Astrocyte (in vitro differentiated cells and primary cell): ENCODE data around the gene REEP6. TPM values are rescaled to one million over a fixed set of nuclear protein-coding genes. Genes with fewer than 3 reads are reported as not detected.
A peak's percentile ranks its signal among the peaks of the same experiment; 100 is the strongest.

Experiments used
- DNase-seq: peaks from one replicate; pipeline ENCODE4 v3.0.0-alpha.2; 2010; ENCODE audit warnings: low read depth
- FAIRE-seq: peaks from 2 replicates; lab custom pipeline; 2011; peaks lifted over from hg19 to GRCh38; lab: Jason Lieb, UNC
- H2AFZ ChIP-seq: 2 replicates; pipeline ENCODE4 v1.6.0; 2012; ENCODE audit warnings: low read depth, low read length, inconsistent platforms
- H3K27ac ChIP-seq: 2 replicates; pipeline ENCODE4 v1.5.1; 2011; ENCODE audit warnings: low read depth, low read length, inconsistent platforms
- H3K27me3 ChIP-seq: 2 replicates; pipeline ENCODE4 v1.6.0; 2011; ENCODE audit warnings: low read length, inconsistent platforms; ENCODE audit not compliant: insufficient read depth
- H3K36me3 ChIP-seq: 2 replicates; pipeline ENCODE4 v1.5.1; 2011; ENCODE audit warnings: low read length, inconsistent platforms; ENCODE audit not compliant: insufficient read depth
- H3K4me1 ChIP-seq: 2 replicates; pipeline ENCODE4 v1.5.1; 2011; ENCODE audit warnings: low read length, inconsistent platforms; ENCODE audit not compliant: insufficient read depth
- H3K4me2 ChIP-seq: 2 replicates; pipeline ENCODE4 v1.6.0; 2012; ENCODE audit warnings: low read length, inconsistent platforms
- H3K4me3 ChIP-seq: 2 replicates; pipeline ENCODE4 v1.5.1; 2011; ENCODE audit warnings: low read depth, mild to moderate bottlenecking, low read length, inconsistent platforms; ENCODE audit not compliant: insufficient read depth
- H3K79me2 ChIP-seq: 2 replicates; pipeline ENCODE4 v1.6.0; 2012; ENCODE audit warnings: mild to moderate bottlenecking, low read length, inconsistent platforms; ENCODE audit not compliant: insufficient read depth
- H3K9ac ChIP-seq: 2 replicates; pipeline ENCODE4 v1.6.0; 2012; ENCODE audit warnings: mild to moderate bottlenecking, low read length, inconsistent platforms
- H3K9me3 ChIP-seq: 2 replicates; pipeline ENCODE4 v1.5.1; 2012; ENCODE audit warnings: low read depth, mild to moderate bottlenecking, low read length, inconsistent platforms; ENCODE audit not compliant: insufficient read depth
- H4K20me1 ChIP-seq: 2 replicates; pipeline ENCODE4 v1.6.0; 2012; ENCODE audit warnings: low read length, inconsistent platforms; ENCODE audit not compliant: insufficient read depth
- H3K27ac Mint-ChIP-seq: one replicate; pipeline ENCODE4 v1.8.0; 2021; ENCODE audit warnings: mild to moderate bottlenecking, mixed read lengths; ENCODE audit not compliant: unreplicated experiment
- H3K27me3 Mint-ChIP-seq: one replicate; pipeline ENCODE4 v1.8.0; 2021; ENCODE audit warnings: low read depth, mixed read lengths; ENCODE audit not compliant: unreplicated experiment
- H3K36me3 Mint-ChIP-seq: one replicate; pipeline ENCODE4 v1.8.0; 2021; ENCODE audit warnings: low read depth, mixed read lengths; ENCODE audit not compliant: unreplicated experiment
- H3K4me1 Mint-ChIP-seq: one replicate; pipeline ENCODE4 v1.8.0; 2021; ENCODE audit warnings: low read depth, mixed read lengths; ENCODE audit not compliant: unreplicated experiment
- H3K4me3 Mint-ChIP-seq: one replicate; pipeline ENCODE4 v1.8.0; 2021; ENCODE audit warnings: mild to moderate bottlenecking, moderate library complexity, mixed read lengths; ENCODE audit not compliant: unreplicated experiment
- H3K9me3 Mint-ChIP-seq: one replicate; pipeline ENCODE4 v1.8.0; 2021; ENCODE audit warnings: mild to moderate bottlenecking, mixed read lengths; ENCODE audit not compliant: unreplicated experiment
- EZH2 ChIP-seq: IDR thresholded peaks from 2 replicates; pipeline ENCODE4 v1.6.1; 2012; ENCODE audit warnings: mild to moderate bottlenecking, low read length, inconsistent platforms; ENCODE audit not compliant: insufficient read depth
- total RNA-seq: library from RNA; stranded (reverse); gene quantifications from 2 replicates; pipeline ENCODE4 v1.2.1, GENCODE V29; 2021
- TF ChIP-seq, protein P1 (sequence below): IDR thresholded peaks from 2 replicates; pipeline ENCODE4 v1.5.1; 2011; ENCODE audit warnings: low read depth, mild to moderate bottlenecking, inconsistent platforms, low read length, moderate library complexity; ENCODE audit not compliant: insufficient read depth

REEP6 gene
- total RNA-seq, 1 donor from 2014 or later: 5.7 TPM

DNA sequence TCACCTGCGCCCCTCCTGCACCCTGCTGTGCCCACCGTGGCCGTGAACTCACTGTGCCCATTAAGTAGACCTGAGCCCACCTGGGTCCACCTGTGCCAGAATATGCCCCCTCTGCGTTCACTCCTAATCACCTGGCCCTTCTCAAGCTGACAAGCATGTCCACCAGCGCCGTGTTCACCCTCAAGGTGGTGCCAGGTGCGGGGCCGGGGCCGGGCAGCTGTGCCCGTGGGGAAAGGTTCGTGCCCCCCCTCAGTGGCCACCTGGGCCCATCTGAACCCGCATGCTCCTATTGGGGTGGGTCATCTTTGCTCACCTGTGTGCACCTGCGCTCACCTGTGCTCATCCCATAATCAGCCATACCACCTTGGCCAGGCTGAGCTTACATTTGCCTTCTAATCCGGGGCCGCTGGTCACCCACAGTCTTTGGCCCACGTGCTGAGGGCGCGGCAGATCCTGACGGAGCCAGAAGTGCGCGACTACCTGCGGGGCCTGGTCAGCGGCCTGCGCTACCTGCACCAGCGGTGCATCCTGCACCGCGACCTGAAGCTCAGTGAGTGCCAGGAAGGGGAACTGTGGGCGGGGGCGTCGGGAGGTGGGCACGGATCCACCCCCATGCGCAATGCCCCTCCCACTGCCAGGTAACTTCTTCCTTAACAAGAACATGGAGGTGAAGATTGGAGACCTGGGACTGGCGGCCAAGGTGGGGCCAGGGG, 35.2 kb downstream of the REEP6 start:
- Histone ChIP-seq H3K4me3 (no peak overlapping the region), H3K4me1 (no peaks in the 10 kb centered on the region), H3K9me3 (peaks cover 3% of the 10 kb centered on the region), H3K79me2 (no peaks in the 10 kb centered on the region), H2AFZ (no peak overlapping the region), H3K27ac (no peak overlapping the region), H4K20me1 (peaks cover 7% of the 10 kb centered on the region), H3K27me3 (peaks cover 27% of the 10 kb centered on the region), H3K36me3 (no peaks in the 10 kb centered on the region), H3K4me2 (no peak overlapping the region), H3K9ac (no peak overlapping the region)
- peaks cover 3% of the 10 kb centered on the region for H3K36me3 Mint-ChIP-seq
- H3K9me3 Mint-ChIP-seq: peaks cover 4% of the 10 kb centered on the region
- FAIRE-seq (no peak), DNase-seq (no peak)
- H3K27ac Mint-ChIP-seq: no peak overlapping the region
- no peaks in the 10 kb centered on the region for H3K4me1 Mint-ChIP-seq
- H3K27me3 Mint-ChIP-seq: peaks cover 46% of the 10 kb centered on the region
- H3K4me3 Mint-ChIP-seq: no peak overlapping the region
- TF ChIP-seq, protein P1, sequence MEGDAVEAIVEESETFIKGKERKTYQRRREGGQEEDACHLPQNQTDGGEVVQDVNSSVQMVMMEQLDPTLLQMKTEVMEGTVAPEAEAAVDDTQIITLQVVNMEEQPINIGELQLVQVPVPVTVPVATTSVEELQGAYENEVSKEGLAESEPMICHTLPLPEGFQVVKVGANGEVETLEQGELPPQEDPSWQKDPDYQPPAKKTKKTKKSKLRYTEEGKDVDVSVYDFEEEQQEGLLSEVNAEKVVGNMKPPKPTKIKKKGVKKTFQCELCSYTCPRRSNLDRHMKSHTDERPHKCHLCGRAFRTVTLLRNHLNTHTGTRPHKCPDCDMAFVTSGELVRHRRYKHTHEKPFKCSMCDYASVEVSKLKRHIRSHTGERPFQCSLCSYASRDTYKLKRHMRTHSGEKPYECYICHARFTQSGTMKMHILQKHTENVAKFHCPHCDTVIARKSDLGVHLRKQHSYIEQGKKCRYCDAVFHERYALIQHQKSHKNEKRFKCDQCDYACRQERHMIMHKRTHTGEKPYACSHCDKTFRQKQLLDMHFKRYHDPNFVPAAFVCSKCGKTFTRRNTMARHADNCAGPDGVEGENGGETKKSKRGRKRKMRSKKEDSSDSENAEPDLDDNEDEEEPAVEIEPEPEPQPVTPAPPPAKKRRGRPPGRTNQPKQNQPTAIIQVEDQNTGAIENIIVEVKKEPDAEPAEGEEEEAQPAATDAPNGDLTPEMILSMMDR: no peak
- no peak for TF ChIP-seq EZH2

DNA sequence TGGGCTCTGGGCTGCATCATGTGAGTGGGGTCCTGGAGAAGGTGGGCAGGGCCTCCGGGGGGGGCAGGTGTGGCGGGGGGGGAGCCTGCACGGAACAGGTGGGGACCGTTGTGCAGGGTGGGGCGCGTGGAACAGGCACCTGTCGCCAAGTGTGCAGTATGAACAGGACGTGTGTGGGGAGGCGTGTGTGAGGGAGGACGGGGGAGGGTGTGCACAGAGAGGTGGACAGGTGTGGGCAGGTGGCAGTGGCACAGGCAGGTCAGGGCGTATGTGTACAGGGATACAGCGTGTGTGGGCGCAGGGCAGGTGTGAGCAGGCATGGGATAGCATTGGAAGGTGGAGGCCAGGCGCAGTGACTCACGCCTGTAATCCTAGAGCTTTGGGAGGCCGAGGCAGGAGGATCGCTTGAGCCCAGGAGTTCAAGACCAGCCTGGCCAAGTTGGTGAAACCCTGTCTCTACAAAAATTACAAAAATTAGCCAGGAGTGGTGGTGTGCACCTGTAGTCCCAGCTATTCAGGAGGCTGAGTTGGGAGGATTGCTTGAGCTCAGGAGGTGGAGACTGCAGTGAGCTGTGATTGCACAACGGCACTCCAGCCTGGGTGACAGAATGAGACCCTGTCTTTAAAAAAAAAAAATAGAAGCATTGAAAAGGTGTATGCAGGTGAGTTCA, 36.1 kb downstream of the REEP6 start:
- FAIRE-seq (no peak), DNase-seq (no peak)
- no peaks in the 10 kb centered on the region for H3K79me2 ChIP-seq
- peaks cover 38% of the 10 kb centered on the region for H3K27me3 Mint-ChIP-seq
- H4K20me1 ChIP-seq: peaks cover 7% of the 10 kb centered on the region
- no peak overlapping the region for H3K4me3 Mint-ChIP-seq
- H3K36me3 ChIP-seq: no peaks in the 10 kb centered on the region
- H3K27me3 ChIP-seq: peaks cover 27% of the 10 kb centered on the region
- no peak overlapping the region for H3K9ac ChIP-seq
- H2AFZ ChIP-seq: no peak overlapping the region
- H3K27ac Mint-ChIP-seq: peak overlapping the region; percentile 62
- no peak overlapping the region for H3K27ac ChIP-seq
- H3K4me3 ChIP-seq: no peak overlapping the region
- TF ChIP-seq, protein P1: no peak
- TF ChIP-seq EZH2: no peak
- H3K9me3 Mint-ChIP-seq: peaks cover 4% of the 10 kb centered on the region
- peaks cover 3% of the 10 kb centered on the region for H3K36me3 Mint-ChIP-seq
- H3K4me1 Mint-ChIP-seq: no peaks in the 10 kb centered on the region
- peaks cover 3% of the 10 kb centered on the region for H3K9me3 ChIP-seq
- no peak overlapping the region for H3K4me2 ChIP-seq
- H3K4me1 ChIP-seq: no peaks in the 10 kb centered on the region
